Neural cell (in vitro differentiated cells): ENCODE data around the gene PRIMPOL. TPM values are rescaled to one million over a fixed set of nuclear protein-coding genes. Genes with fewer than 3 reads are reported as not detected.

Experiments
- polyA plus RNA-seq: library from polyadenylated mRNA; depleted of rRNA; stranded (reverse); fragments of >200 nt; gene quantifications from 2 replicates; pipeline ENCODE4 v1.2.3, GENCODE V29; 2014

PRIMPOL gene
- polyA plus RNA-seq, 1 donor from 2014 or later, result 23.6 TPM

Other genes starting within 250 kb of the PRIMPOL start
- gene IRF2, start 175.2 kb upstream of the PRIMPOL start, polyA plus RNA-seq, result 1.4 and 5.7 TPM in 2 replicates
- 116 and 120 TPM in 2 replicates for gene CASP3, start 291 bp upstream of the PRIMPOL start, polyA plus RNA-seq
- gene CENPU, start 84.4 kb downstream of the PRIMPOL start, polyA plus RNA-seq, result 9.3 and 13.0 TPM in 2 replicates
- gene ACSL1, start 176.2 kb downstream of the PRIMPOL start, polyA plus RNA-seq, result 30.7 and 38.3 TPM in 2 replicates